Measurements from ENCODE around the gene CYBC1.

GRCh38 chr17:82400206-82400605, 50.3 kb downstream of the CYBC1 start:
- TF ChIP-seq CTCF (IDR thresholded peaks at IDR 0.05; ENCODE audit: insufficient read depth, low read length) (no peak), POLR2AphosphoS5 (IDR thresholded peaks at IDR 0.05; ENCODE audit: low read depth) (peak; percentile 74), REST (IDR thresholded peaks at IDR 0.05; ENCODE audit: insufficient replicate concordance, low read depth) (no peak)

All from HL-60 (cell line).